Upper lobe of left lung (tissue), 4 donors: ENCODE measurements around the gene EHD2.

Experiments used
- EP300 ChIP-seq, 4 donors: sonication (generic); formaldehyde crosslinking; IDR thresholded peaks; one replicate each; pipeline ENCODE4 v1.5.1; 2017; ENCODE audit warnings: antibody characterized with exemption in 4 of 4, control low read depth in 2 of 4
- POLR2A ChIP-seq, 4 donors: fragments of 450-650 bp; IDR thresholded peaks; one replicate each; pipeline ENCODE4 v1.5.1; 2016 to 2017; ENCODE audit warnings: antibody characterized with exemption in 4 of 4, mild to moderate bottlenecking in 2 of 4
- TF ChIP-seq, protein P1 (sequence below), 6 experiments: fragments of 450-650 bp in 4 of 6; fragments of 200-600 bp in 2 of 6; sonication (generic) in 2 of 6; IDR thresholded peaks; one replicate each; pipeline ENCODE4 v1.5.1; 2016 to 2019; ENCODE audit warnings: antibody characterized with exemption in 6 of 6

DNA sequence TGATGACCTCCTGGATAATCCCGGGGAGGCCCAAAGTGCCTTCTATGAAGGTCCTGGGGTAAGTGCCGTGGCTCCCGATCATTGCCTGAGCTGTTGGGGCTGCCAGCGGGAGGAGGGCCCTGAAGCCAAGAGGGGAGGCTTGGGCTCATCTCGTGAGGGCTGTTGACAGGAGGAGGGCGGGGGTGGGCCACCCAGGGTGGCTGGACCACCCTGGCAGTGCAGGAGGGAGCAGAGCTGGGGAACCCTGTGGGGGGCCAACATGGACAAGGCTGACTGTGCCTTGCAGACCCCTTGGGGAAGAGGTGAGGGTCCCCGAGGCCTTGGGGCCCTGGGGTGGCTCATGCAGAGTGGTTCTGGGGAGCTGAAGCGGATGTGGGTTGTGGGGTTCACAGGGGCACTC, 37.4 kb upstream of the EHD2 start:
- TF ChIP-seq, protein P1, sequence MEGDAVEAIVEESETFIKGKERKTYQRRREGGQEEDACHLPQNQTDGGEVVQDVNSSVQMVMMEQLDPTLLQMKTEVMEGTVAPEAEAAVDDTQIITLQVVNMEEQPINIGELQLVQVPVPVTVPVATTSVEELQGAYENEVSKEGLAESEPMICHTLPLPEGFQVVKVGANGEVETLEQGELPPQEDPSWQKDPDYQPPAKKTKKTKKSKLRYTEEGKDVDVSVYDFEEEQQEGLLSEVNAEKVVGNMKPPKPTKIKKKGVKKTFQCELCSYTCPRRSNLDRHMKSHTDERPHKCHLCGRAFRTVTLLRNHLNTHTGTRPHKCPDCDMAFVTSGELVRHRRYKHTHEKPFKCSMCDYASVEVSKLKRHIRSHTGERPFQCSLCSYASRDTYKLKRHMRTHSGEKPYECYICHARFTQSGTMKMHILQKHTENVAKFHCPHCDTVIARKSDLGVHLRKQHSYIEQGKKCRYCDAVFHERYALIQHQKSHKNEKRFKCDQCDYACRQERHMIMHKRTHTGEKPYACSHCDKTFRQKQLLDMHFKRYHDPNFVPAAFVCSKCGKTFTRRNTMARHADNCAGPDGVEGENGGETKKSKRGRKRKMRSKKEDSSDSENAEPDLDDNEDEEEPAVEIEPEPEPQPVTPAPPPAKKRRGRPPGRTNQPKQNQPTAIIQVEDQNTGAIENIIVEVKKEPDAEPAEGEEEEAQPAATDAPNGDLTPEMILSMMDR (IDR thresholded peaks at IDR 0.05) = no peak
- no peak for TF ChIP-seq POLR2A (IDR thresholded peaks at IDR 0.05)
- no peak for TF ChIP-seq EP300 (IDR thresholded peaks at IDR 0.05)
